Measurements from ENCODE around the gene PDCD1LG2. TPM values are rescaled to one million over a fixed set of nuclear protein-coding genes. Genes with fewer than 3 reads are reported as not detected.

The PDCD1LG2 gene
- total and polyA plus RNA-seq, 2 of the 8 experiments (the other 6 are each of a cell fraction or from before 2014, with no cell fraction given), result not detected

GRCh38 chr9:5529683-5530221 is 19.4 kb downstream of the PDCD1LG2 start:
- Histone ChIP-seq H2AFZ (ENCODE audit: low read length) (no peak overlapping the region), H2BK12ac (ENCODE audit: low read depth, low read length) (no peak overlapping the region), H3K27me3 (replicated peaks in 1 of 4; ENCODE audit: control insufficient read depth in 3 of 4, extremely low read depth in 1 of 4, insufficient read depth in 3 of 4, low read length in 3 of 4) (no peaks in the 10 kb centered on the region; a peak in 1 of 7 replicates), H2AK5ac (ENCODE audit: low read depth, low read length) (no peak overlapping the region), H3K79me1 (ENCODE audit: low read depth, low read length) (no peaks in the 10 kb centered on the region), H4K8ac (ENCODE audit: extremely low read depth, insufficient read depth, low read length) (no peak overlapping the region), H3K9me3 (ENCODE audit: insufficient read depth in 2 of 2, low read depth in 1 of 2, low read length in 1 of 2) (no peaks in the 10 kb centered on the region), H3K18ac (ENCODE audit: extremely low read depth, low read length) (no peak overlapping the region), H3K27ac (ENCODE audit: low read depth, low read length) (no peak overlapping the region), H3K36me3 (ENCODE audit: control insufficient read depth in 2 of 4, insufficient read depth in 4 of 4, low read length in 3 of 4) (no peaks in the 10 kb centered on the region), H3K14ac (ENCODE audit: insufficient read length) (no peak overlapping the region), H4K20me1 (replicated peaks in 1 of 2; ENCODE audit: control insufficient read depth in 1 of 2, insufficient read depth in 2 of 2, low read length in 2 of 2) (no peaks in the 10 kb centered on the region), H3K4me1 (replicated peaks in 1 of 4; ENCODE audit: control insufficient read depth in 3 of 4, insufficient read depth in 4 of 4, low read length in 3 of 4) (peaks cover 0 to 2% (median 0%) of the 10 kb centered on the region in 4 experiments; a peak in 1 of 7 replicates), H2BK120ac (replicated peaks; ENCODE audit: low read depth, low read length) (no peak overlapping the region), H3K23me2 (ENCODE audit: low read depth, low read length) (no peaks in the 10 kb centered on the region), H3K23ac (ENCODE audit: insufficient read length) (no peak overlapping the region), H2BK5ac (ENCODE audit: low read depth, low read length) (no peak overlapping the region), H4K91ac (replicated peaks; ENCODE audit: insufficient read length, low read length) (no peak overlapping the region), H3K79me2 (ENCODE audit: control insufficient read depth in 1 of 2, insufficient read depth in 2 of 2, low read length in 2 of 2) (no peaks in the 10 kb centered on the region), H2BK20ac (ENCODE audit: low read length) (no peak overlapping the region), H3K4ac (replicated peaks; ENCODE audit: insufficient read length, low read depth, low read length) (no peak overlapping the region), H2BK15ac (ENCODE audit: low read length) (no peak overlapping the region), H3K9ac (replicated peaks in 1 of 4; ENCODE audit: extremely low read depth in 1 of 4, low read depth in 3 of 4, low read length in 3 of 4) (no peak overlapping the region), H3K56ac (replicated peaks; ENCODE audit: insufficient read length, low read depth, low read length) (no peak overlapping the region), H4K5ac (ENCODE audit: insufficient read length, low read depth, low read length) (no peak overlapping the region), H3K4me3 (ENCODE audit: extremely low read depth in 1 of 4, insufficient read depth in 2 of 4, low read depth in 3 of 4, low read length in 4 of 4) (no peak overlapping the region), H3K4me2 (ENCODE audit: insufficient read depth in 1 of 2, low read depth in 2 of 2, low read length in 2 of 2) (no peak overlapping the region)
- 84% methylated on average over 4 of the region's 4 CpGs; no CpG with 5 or more reads in 1 of the 2 experiments for WGBS, 2 experiments (ENCODE audit: extremely low coverage in 1 of 2, insufficient coverage in 1 of 2, insufficient read length in 1 of 2, insufficient replicate concordance in 2 of 2, low coverage in 1 of 2, low lambda C conversion rate in 2 of 2, missing lambda C conversion rate in 1 of 2)
- FAIRE-seq (no peak), DNase-seq (ENCODE audit: low read depth in 1 of 2, low spot score in 2 of 2) (no peak)
- ChIA-PET CTCF (ENCODE audit: partially characterized antibody) (interaction anchor here (0.7 to 1.2 kb wide), 2 partner anchors 49 to 64 kb away, joined by 3 read pairs; no protein-coding TSS in a partner anchor), POLR2A (ENCODE audit: partially characterized antibody) (interaction anchor here (1.0 to 1.2 kb wide), 2 partner anchors 30 to 40 kb away, joined by 4 to 7 read pairs; no protein-coding TSS in a partner anchor)
- no peak for TF ChIP-seq SIX5 (IDR thresholded peaks at IDR 0.05; ENCODE audit: low read depth, low read length)
- no peak for TF ChIP-seq JUND (IDR thresholded peaks at IDR 0.05; ENCODE audit: low read length)
- no peak for TF ChIP-seq SP2 (IDR thresholded peaks at IDR 0.05; ENCODE audit: low read length)
- TF ChIP-seq BRCA1 (IDR thresholded peaks at IDR 0.05; ENCODE audit: low read depth, low read length), result no peak
- no peak for TF ChIP-seq MAX (IDR thresholded peaks at IDR 0.05)
- no peak for TF ChIP-seq SIRT6 (IDR thresholded peaks at IDR 0.05; ENCODE audit: low read length)
- no peak for TF ChIP-seq TEAD4 (IDR thresholded peaks at IDR 0.05; ENCODE audit: low read depth, low read length)
- TF ChIP-seq CTCF (IDR thresholded peaks at IDR 0.05; ENCODE audit: control extremely low read depth in 1 of 3, insufficient read depth in 1 of 3, low read depth in 1 of 3, low read length in 3 of 3), result no peak
- TF ChIP-seq EZH2 (IDR thresholded peaks at IDR 0.05; ENCODE audit: low read depth, low read length, severe bottlenecking), result no peak
- no peak for TF ChIP-seq ASH2L (IDR thresholded peaks at IDR 0.05; ENCODE audit: low read length)
- no peak for TF ChIP-seq KDM5A (IDR thresholded peaks at IDR 0.05; ENCODE audit: low read length)
- no peak for TF ChIP-seq POLR2A (IDR thresholded peaks at IDR 0.05; ENCODE audit: control extremely low read depth in 1 of 2, low read depth in 2 of 2, low read length in 2 of 2)
- no peak for TF ChIP-seq POLR2AphosphoS5 (IDR thresholded peaks at IDR 0.05; ENCODE audit: low read depth, low read length)
